ENCODE results near the gene QRICH2.
A peak's percentile ranks its signal among the peaks of the same experiment; 100 is the strongest.
"Not testable (repeated sequence)": the region's sequence is repeated elsewhere in the genome, so short reads cannot be mapped to it uniquely, and the experiment has no call there.

QRICH2 gene

GRCh38 chr17:76268015-76268749, 39.9 kb downstream of the QRICH2 start:
- peak in 1 of 3 experiments; percentile 58 for DNase-seq (ENCODE audit: low read depth in 2 of 3, low spot score in 2 of 3)

- DNase-seq (ENCODE audit: low read depth in 2 of 3, low spot score in 2 of 3) = not testable (repeated sequence)
Observed at GRCh38 chr17:76267581-76268001, 40.5 kb downstream of the QRICH2 start.

GRCh38 chr17:76267051-76267576, 41.0 kb downstream of the QRICH2 start:
- no peak for DNase-seq (ENCODE audit: low read depth in 2 of 3, low spot score in 2 of 3)

- DNase-seq (ENCODE audit: low read depth in 2 of 3, low spot score in 2 of 3) = no peak
Observed at GRCh38 chr17:76266244-76266938, 41.7 kb downstream of the QRICH2 start.

GRCh38 chr17:76265624-76266243, 42.3 kb downstream of the QRICH2 start:
- no peak for DNase-seq (ENCODE audit: low read depth in 2 of 3, low spot score in 2 of 3)

GRCh38 chr17:76264755-76265623, 43.1 kb downstream of the QRICH2 start, which contains the start of gene UBALD2:
TSS of gene UBALD2 (plus strand) at chr17:76265348. CDS start at chr17:76265506, 158 bp downstream.
- DNase-seq (ENCODE audit: low read depth in 2 of 3, low spot score in 2 of 3) = peak; percentile 92 to 99 (median 95)

GRCh38 chr17:76264425-76264754, 43.7 kb downstream of the QRICH2 start:
- DNase-seq (ENCODE audit: low read depth in 2 of 3, low spot score in 2 of 3) = no peak

- no peak for DNase-seq (ENCODE audit: low read depth in 2 of 3, low spot score in 2 of 3)
Observed at GRCh38 chr17:76263896-76264295, 44.2 kb downstream of the QRICH2 start.

GRCh38 chr17:76262732-76263344, 45.2 kb downstream of the QRICH2 start:
- no peak for DNase-seq (ENCODE audit: low read depth in 2 of 3, low spot score in 2 of 3)

- no peak for DNase-seq (ENCODE audit: low read depth in 2 of 3, low spot score in 2 of 3)
Observed at GRCh38 chr17:76261421-76262215, 46.5 kb downstream of the QRICH2 start.

- no peak for DNase-seq (ENCODE audit: low read depth in 2 of 3, low spot score in 2 of 3)
Observed at GRCh38 chr17:76260669-76261068, 47.4 kb downstream of the QRICH2 start.

- no peak for DNase-seq (ENCODE audit: low read depth in 2 of 3, low spot score in 2 of 3)
Observed at GRCh38 chr17:76260220-76260619, 47.9 kb downstream of the QRICH2 start.

GRCh38 chr17:76256430-76257050, 51.5 kb downstream of the QRICH2 start:
- not testable (repeated sequence) for DNase-seq (ENCODE audit: low read depth in 2 of 3, low spot score in 2 of 3)

GRCh38 chr17:76255801-76256429, 52.2 kb downstream of the QRICH2 start:
- no peak for DNase-seq (ENCODE audit: low read depth in 2 of 3, low spot score in 2 of 3)

GRCh38 chr17:76254275-76254674, 53.8 kb downstream of the QRICH2 start:
- no peak for DNase-seq (ENCODE audit: low read depth in 2 of 3, low spot score in 2 of 3)

- no peak for DNase-seq (ENCODE audit: low read depth in 2 of 3, low spot score in 2 of 3)
Observed at GRCh38 chr17:76253841-76254240, 54.2 kb downstream of the QRICH2 start.

- DNase-seq (ENCODE audit: low read depth in 2 of 3, low spot score in 2 of 3) = not testable (repeated sequence)
Observed at GRCh38 chr17:76252967-76253766, 54.9 kb downstream of the QRICH2 start.

Measured in activated CD8-positive, alpha-beta memory T cell treated with anti-CD3 and anti-CD28 coated beads for 48 hours (primary cell).